GM19397 (cell line): Measurements from ENCODE around the gene ZDHHC11B.
"Not testable (repeated sequence)": the region's sequence is repeated elsewhere in the genome, so short reads cannot be mapped to it uniquely, and the experiment has no call there.

ENCODE experiments used
- ATAC-seq: cut with Tn5 transposase; IDR thresholded peaks from one replicate; pipeline ENCODE4 v1.9.1; 2021; ENCODE audit warnings: mild to moderate bottlenecking, moderate library complexity; ENCODE audit not compliant: unreplicated experiment

ZDHHC11B gene

DNA sequence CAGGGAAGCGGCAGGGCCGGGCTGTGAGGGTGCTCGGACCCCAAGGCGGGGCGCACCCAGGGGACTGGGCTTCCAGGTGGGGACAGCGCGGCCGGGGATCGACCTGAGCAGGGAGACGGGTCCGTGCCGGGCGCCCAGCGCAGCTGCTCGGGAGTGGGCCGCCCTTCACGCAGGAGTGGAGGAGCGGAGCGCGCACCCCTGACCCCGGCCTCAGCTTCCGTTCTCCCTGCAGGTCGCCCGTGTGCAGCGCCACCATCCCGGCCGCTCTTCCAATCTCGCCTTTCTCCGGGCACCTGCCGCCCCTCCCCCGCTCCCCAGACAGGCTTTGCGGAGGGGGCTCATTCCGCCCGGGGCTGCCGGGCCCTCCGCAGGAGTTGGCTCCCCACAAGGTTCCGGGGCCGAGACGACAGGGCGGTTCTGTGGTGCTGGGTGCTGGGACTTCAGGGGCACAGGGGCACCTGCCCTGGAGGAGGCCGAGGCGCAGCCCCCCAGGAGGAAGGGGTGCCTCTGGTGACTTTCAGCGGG lies 714 bp upstream of the ZDHHC11B start:
- peak; percentile 17 for ATAC-seq

DNA sequence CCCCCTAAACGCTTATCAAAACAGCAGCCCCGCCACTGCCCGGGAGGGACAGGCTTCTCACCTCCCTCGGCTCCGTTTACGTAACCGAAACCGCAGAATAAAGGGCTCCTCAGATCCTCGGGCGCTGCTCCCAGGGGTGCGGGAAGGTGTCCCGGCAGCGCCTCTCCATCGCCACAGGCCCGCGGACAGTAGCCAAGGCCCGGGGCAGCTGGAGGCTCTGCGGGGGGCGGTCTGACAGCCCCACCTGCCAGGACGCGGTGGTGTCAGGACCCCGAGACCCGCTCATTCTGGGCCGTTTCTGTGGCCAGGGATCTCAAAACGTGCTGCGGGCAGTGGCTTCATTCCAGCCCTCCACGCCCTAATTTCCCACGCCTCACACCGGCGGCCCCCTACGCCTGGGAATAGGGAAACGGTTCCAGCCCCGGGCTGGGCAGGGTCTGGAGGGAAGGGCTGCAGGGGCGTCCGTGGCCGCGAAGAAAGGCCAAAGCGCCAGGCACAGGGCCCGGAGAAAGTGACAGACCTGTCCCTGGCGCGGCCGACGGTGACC lies 575 bp downstream of the ZDHHC11B start:
- ATAC-seq = not testable (repeated sequence)

DNA sequence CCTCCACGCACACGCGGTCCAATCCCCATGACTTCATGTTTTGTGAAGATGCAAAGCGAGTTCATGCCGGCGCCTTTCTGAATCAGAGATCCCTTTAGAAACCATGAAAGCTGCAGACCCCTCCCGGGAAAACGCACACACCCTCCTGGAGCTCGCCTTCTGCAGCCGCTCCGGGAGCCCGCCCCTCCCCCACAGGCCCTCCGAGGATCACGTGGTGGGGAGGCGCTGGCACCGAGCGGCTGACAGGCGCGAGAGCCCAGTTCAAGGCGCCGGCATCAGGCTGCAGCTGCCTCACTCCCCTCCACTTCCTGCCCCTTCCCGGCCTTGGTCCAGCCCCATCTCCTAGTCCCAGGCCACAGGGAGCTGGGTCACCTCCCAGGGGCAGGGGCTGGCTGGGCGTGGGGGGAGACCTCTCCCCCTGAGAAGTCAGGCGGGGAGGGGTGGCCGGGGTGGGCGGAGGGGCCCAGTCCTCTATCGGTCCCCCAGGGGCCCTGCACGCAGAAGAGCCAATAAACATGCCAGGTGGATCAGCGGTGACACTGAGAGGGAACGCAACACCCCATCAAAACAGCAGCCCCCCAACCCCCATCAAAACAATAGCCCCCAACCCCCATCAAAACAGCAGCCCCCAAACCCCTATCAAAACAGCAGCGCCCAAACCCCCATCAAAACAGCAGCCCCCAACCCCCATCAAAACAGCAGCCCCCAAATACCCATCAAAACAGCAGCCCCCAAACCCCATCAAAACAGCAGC lies 1.3 kb downstream of the ZDHHC11B start:
- ATAC-seq = not testable (repeated sequence)

DNA sequence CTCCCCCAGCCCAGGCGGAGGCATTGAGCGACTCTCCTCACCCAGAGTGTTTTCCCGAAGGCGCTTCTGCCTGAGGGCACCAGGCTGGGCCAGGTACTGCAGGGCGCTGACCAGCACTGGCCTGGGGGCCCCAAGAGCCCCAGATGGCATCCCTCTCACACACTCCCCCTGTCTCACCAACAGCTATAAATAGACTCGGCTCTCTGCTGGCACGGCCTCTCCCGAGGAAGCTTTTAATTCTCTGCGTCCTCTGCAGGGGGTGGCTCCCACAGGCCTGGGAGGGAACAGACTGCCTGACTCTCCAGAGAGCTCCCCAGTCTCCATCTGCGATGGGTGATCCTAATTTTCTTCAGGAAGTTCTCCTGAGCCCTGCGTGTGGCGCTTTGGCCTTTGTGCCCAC lies 2.2 kb downstream of the ZDHHC11B start:
- not testable (repeated sequence) for ATAC-seq

DNA sequence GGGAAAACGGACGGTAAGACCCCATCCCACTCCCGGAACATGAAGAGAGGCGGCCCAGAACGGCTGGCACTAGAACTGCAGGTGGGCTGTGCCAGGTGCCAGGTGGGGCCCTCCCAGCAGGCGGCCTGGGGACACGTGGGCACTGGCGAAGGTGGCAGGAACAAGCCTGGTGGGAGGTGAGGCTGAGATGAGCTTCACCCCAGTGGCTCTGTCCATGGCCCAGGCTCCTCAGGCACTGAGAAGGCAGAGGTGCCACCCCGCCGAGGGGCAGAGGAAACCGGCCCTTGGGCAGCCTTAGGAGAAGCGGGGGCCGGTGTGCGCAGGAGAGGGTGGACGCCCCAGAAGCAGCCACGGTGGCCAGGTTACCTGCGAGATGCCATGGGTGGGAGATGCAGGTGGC lies 4.0 kb downstream of the ZDHHC11B start:
- ATAC-seq = not testable (repeated sequence)

DNA sequence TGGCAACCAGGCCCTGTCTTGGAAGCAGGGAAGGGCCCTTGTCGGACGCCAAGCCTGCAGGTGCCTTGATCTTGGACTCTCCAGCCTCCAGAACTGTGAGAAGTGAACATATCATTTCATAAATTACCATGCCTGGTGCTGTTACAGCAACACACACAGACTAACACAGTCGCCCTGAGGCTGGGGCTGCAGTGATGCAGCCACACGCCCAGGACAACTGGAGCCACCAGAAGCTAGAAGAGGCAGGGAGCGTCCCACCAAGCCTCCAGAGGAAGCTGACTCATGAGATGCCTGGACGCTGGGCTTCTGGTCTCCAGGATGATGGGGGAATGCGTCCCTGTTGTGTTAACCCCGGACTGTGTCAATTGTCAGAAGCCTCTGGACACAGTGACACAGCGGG lies 5.6 kb downstream of the ZDHHC11B start:
- not testable (repeated sequence) for ATAC-seq

DNA sequence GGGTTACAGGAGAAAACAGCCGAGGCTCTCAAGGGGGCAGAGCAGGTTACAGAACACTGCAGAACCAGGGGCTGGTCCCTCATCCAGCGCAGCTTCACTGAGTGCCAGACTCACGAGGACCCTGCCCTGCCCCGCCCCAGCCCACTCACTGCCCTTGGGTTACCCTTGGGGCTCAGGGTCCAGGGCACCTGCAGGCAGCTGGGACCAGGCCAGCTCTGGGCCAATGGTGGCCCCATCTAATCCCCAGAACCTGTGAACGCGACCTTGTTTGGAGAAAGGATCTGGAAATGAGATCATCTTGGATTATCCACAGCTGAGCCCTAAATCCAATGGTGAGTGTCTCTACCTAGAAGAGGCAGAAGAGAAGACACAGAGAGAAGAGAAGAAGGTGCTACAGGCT lies 6.1 kb downstream of the ZDHHC11B start:
- not testable (repeated sequence) for ATAC-seq

DNA sequence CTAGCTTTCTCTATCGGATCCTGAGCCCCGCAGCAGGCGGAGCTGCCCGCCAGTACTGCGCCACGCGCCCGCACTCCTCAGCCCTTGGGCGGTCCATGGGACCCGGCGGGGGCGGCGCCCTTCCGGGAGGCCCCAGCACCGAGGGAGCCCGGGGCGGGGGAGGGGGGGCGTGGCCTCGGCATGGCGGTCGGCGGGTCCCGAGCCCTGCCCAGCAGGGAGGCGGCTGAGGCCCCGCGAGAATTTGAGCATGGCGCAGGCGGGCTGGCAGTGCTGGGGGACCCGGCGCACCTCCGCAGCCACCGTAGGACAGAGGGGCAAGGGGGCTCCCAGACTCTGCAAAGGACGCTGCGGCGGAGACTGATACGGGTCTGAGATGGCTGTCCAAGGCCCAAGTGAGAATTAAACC lies 6.8 kb downstream of the ZDHHC11B start:
- no peak for ATAC-seq

DNA sequence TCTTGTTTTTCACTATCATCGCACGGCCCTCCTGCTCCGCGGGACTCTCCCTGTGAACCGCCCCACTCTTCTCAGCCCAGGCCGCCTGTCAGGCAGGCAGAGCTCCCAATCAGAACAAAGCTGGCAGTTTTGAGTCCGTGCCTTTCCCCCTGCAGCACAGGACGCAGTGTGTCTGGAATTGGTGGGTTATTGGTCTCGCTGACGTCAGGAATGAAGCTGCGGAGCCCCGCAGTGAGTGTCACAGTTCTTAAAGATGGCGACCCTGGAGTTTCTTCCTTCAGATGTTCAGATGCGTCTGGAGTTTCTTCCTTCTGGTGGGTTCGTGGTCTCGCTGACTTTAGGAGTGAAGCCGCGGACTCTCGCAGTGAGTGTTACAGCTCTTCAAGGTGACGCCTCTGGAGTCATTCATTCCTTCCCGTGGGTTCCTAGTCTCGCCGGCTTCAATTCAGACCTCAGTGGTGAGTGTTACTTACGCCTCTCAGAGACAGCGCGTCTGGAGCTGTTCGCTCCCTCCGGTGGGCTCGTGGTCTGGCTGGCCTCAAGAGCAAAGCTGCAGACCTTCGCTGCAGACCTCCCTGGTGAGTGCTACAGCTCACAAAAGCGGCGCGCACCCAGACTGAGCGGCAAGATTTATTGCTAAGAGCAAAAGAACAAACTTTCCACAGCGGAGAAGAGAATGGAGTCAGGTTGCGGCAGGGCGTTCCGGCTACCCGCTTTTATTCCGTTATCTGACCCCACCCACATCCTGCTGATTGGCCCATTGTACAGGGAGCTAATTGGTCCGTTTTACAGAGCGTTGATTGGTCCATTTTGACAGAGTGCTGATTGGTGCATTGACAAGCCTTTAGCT lies 7.4 kb downstream of the ZDHHC11B start:
- no peak for ATAC-seq

DNA sequence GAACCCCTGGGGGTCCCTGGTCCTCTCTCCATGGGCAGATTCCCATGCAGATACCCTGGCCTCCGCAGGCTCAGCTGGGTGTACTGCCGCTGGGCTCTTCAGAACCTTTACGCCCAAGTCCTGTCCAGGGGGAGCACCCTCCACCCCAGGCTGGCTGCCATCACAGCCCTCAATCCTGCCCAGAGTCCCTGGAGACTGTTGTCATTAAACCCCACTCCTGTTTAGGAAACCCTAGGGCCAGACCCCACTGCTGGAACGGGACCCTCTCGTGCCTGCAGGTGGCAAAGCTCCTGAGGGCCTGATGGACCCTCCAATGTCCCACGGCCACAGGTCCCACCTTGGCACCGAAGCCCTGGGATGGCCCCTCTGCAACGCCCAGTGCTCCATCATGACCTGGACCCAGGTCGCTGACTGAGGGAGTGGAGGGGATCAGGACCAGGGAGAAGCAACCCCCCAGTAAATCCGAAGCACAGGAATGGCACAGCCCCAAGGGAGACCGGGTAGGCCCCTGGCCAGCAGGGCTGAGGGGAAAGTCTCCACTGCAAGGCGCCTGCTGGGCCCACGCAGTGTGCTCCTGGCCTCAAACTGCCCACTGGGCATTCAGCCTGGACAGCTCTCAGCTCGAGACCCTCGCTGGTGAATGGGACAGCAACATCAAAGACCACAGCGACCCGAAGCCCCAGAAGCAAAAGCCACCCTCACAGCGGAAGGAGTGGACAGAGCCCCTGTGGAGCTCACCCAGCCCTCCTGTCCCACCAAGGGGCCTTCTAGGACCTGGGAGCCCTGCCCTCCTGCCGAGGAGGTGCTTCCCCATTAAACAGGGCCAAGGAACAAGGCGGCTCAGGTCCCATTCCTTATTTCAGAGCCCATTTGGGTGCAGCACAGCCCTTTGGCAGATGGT lies 8.3 kb downstream of the ZDHHC11B start:
- ATAC-seq = no peak

DNA sequence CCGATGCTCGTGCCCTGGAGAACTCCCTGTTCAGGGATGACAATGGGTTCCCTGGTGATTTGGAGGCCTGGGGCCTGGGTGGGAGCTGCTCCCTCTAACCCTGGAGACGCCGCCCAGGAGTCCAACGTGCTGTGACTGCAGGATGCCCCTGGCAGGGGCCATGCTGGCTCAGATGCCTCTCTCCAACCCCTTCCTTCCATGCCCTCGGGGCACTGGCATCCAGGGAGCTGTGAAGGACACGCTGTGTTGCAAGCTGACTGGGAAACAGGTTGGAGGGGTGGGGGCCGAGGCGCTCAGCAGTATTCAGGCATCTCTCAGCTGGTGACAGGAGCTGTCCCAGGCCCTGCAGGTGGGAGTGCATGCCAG lies 9.0 kb downstream of the ZDHHC11B start:
- ATAC-seq = not testable (repeated sequence)

DNA sequence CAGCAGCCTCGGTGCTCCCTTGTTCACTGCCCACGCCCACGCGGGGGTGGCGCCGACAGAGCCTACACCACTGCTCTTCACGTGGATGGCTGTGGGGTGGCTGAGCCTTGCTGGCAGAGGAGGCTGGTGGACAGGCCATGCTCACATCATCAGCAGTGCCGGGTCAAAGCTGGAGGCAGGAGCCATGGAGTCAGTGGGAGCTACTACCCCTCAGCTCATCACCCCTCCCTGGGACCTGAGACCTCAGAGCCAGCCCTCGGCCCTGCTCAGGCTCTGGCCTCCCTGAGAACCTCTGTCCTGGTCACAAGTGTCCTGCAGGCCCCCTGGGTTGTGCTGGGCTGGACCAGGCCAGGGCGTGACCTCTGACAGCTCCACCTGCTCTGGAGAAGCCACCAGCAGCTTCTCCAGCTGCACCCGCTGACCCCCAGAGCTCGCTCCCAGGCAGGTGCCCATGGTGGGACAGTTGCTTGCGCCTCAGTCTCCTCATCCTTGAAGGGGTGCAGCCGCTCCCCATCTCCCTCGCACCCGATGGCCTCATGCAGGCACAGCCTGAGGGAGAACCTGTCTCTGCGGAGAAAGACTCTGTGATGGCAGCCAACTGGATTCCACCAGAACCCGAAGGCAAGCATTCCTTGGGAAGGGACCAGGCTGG lies 9.5 kb downstream of the ZDHHC11B start:
- not testable (repeated sequence) for ATAC-seq

DNA sequence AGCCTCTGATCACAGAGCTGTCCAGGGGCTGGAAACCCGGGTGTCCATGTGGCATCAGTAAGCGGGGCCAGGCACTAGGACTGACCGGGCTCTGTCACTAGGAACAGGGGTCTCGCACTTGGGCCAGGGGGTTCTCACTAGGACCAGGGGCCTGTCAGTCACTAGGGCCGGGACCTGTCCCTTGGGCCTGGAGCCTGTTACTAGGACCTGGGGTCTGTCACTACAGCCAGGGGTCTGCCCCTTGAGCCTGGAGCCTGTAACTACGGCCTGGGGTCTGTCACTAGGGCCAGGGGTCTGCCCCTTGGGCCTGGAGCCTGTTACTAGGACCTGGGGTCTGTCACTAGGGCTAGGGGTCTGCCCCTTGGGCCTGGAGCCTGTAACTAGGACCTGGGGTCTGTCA lies 10.2 kb downstream of the ZDHHC11B start:
- ATAC-seq = not testable (repeated sequence)

DNA sequence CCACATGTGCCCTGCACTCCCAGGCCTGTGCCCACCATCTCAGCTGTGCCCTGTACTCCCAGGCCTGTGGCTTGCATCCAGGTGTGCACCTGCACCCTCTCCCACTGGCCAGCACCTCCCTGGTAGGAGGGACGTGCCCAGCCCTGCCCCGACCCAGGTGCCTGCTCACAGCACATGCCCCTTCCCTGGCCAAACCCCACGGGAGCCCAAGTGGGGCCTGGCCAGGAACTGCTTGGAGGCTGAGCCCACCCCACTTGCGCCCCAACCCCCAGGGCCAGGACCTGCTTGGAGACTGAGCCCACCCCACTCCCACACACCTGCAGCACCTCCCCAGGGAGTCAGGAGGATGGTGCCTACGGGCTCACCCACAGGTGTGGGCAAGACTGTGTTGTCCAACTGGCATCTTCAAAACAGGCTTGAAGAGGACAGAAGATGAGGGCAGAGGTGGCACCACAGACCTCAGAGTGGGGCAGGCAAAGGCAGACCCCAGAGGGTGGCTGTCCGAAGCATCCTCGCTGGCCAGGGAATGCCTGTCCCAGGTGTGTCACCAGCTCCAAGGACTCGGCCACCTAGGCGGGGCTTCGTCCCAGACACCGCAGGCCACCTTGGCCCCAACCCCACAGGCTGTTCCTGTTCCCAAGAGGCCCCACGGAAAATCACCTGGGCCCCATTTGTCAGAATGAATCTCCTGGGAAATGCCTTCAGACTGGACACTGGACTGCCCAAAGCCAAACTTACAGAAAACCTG lies 10.8 kb downstream of the ZDHHC11B start:
- ATAC-seq = no peak

DNA sequence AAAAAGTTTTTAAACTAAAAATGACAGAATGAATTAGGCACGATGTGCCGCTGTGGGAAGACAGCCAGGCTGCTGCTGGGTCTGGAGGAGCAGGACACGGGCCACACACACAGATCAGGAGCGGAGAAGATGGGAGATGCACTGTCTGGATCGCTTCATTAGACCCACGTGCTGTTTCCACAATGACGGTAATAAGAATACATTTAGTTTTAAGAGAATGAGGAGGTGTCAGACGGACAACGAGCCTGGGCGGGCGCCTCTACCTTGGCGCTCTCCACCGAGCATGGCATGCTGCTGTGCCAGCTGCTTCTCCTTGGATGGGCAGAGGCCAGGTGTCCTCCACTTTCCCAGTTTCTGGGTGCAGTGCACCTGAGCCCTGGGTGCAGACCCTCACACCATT lies 11.6 kb downstream of the ZDHHC11B start:
- not testable (repeated sequence) for ATAC-seq

DNA sequence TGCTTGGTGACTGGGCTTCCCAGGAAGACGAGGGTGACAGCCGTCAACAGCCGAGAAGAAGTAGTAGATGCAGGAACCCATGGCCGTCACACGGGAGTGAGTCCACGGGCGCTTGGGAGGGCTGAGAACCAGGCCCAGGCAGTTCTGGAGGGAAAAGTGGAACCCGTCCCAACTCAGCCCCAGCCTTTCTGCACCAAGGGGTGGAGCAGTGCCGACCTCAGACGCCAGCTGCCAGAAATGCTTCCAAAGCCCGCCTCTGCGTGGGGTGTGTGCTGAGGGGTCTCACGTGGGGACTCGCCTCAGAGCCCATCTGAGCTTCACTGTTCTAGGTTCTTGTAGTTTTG lies 12.0 kb downstream of the ZDHHC11B start:
- ATAC-seq = not testable (repeated sequence)

DNA sequence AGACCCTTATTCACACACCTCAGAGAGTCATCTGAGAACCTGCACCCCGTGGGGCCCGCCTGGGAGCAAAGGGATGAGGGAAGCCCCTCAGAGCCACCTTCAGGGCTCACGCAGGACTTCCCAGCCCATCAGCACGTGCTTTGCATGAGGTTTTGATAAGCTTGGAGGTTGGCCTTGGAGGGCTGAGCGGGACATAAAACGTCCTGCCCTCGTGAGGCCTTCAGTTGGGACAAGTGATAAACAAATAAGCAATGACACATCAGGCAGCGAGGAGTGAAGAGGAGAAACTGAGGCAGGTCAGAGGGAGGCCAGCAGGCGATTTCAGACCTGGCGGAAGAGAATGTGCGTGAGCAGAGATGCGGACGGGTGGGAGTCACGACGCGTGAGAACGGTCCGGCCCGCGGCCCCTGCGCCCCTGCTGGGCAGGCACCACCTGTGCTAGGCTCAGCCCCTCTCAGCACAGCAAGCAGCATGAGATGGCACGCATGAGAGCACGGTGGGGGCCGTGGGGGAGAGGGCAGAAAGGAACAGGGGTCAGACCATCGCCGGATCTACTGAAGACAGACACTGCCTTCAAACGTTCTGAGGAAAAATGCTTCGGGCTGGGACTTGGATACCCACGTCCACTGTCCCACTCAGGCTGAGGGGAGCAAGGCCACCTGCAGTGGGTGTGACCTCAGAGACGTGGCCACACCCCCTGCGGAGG lies 12.5 kb downstream of the ZDHHC11B start:
- not testable (repeated sequence) for ATAC-seq

DNA sequence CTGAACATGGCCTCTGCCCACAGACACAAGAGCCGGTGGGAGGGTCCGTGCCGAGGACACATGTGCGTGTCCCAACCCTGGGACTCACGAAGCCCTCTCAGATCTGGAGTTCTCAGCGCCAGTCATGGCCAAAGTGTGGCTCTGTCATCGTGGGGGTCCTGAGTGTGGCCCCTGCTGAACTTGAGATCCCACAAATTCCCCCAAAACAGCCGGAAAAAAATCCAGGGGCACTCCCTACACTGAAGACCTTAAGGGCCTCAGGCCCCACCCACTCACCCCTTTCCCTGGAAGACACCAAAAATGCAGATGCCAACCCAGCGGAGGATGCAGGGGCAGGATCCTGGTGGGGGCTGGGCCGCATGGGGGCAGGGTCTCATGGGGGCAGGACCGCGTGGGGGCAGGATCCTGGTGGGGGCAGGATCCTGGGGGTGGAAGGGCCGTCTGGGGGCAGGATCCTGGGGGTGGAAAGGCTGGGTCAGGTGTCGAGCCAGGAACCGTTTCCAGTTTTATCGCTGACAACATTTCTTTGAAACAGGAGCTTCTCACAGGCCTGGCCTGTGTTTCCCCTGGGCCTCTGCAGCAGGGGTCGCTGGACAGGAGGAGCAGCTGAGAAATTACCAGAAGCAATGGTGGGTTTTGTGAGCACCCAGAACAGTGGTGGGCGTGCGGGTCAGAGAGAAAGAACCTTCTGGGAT lies 13.3 kb downstream of the ZDHHC11B start:
- ATAC-seq = not testable (repeated sequence)
